Endothelial cell of umbilical vein (primary cell): ENCODE measurements around the gene POLR2F. TPM values are rescaled to one million over a fixed set of nuclear protein-coding genes. Genes with fewer than 3 reads are reported as not detected.

Source experiments
- BruUV-seq: library from RNA; stranded (reverse); fragments of 400-500 nt; replicated peaks from 2 replicates; lab custom pipeline; 2021; lab: Mats Ljungman, UMichigan
- CTCF ChIA-PET: fragments of 300-600, 350-600 bp; sonication (Branson Sonifier 250); formaldehyde crosslinking; loops from one replicate; lab custom pipeline; 2021; ENCODE audit warnings: antibody characterized with exemption, inconsistent platforms; lab: Charles Lee
- POLR2A ChIA-PET: fragments of 300-600, 350-600 bp; sonication (Branson Sonifier 250); formaldehyde crosslinking; loops from one replicate; lab custom pipeline; 2021; ENCODE audit warnings: antibody characterized with exemption, inconsistent platforms; lab: Charles Lee
- DNase-seq: peaks from one replicate; pipeline ENCODE4 v3.0.0-alpha.2; 2011; ENCODE audit warnings: low read depth, low spot score
- FAIRE-seq: peaks from 2 replicates; lab custom pipeline; 2011; peaks lifted over from hg19 to GRCh38; lab: Jason Lieb, UNC
- H2AFZ ChIP-seq: 2 replicates; pipeline ENCODE4 v1.6.0; 2012; ENCODE audit warnings: low read depth, low read length, control low read depth, inconsistent platforms
- H3K27ac ChIP-seq: 2 replicates; pipeline ENCODE4 v1.5.1; 2011; ENCODE audit warnings: low read depth, mild to moderate bottlenecking, control low read depth, low read length, moderate library complexity; ENCODE audit not compliant: insufficient read depth
- H3K27me3 ChIP-seq, 2 experiments: 2 replicates each; pipeline versions ENCODE4 v1.6.0 to v1.6.1; 2011; ENCODE audit warnings: low read length in 2 of 2, mixed read lengths in 1 of 2; ENCODE audit not compliant: control insufficient read depth in 2 of 2, insufficient read depth in 2 of 2
- H3K36me3 ChIP-seq, 2 experiments: 2 replicates in 1 of 2; 3 replicates in 1 of 2; pipeline ENCODE4 v1.5.1; 2011; ENCODE audit warnings: low read length in 2 of 2, mild to moderate bottlenecking in 1 of 2, moderate library complexity in 1 of 2; ENCODE audit not compliant: control insufficient read depth in 2 of 2, insufficient read depth in 2 of 2; ENCODE audit errors: extremely low read depth in 1 of 2
- H3K4me1 ChIP-seq: 3 replicates; pipeline ENCODE4 v1.5.1; 2011; ENCODE audit warnings: mild to moderate bottlenecking, low read length; ENCODE audit not compliant: control insufficient read depth, insufficient read depth; ENCODE audit errors: extremely low read depth
- H3K4me2 ChIP-seq: 2 replicates; pipeline ENCODE4 v1.6.1; 2011; ENCODE audit warnings: low read length, control low read depth, mixed read lengths; ENCODE audit not compliant: insufficient read depth
- H3K4me3 ChIP-seq, 3 experiments: fragments of 200-600 bp in 1 of 3; sonication (generic), shearing (Covaris generic) in 1 of 3; replicated peaks in 1 of 3; 2 replicates each; pipeline ENCODE4 v1.5.1; 2011 to 2016; ENCODE audit warnings: control low read depth in 3 of 3, low read length in 3 of 3, mild to moderate bottlenecking in 2 of 3, inconsistent platforms in 1 of 3, low read depth in 1 of 3, moderate library complexity in 1 of 3; ENCODE audit not compliant: insufficient read depth in 1 of 3
- H3K79me2 ChIP-seq: 2 replicates; pipeline ENCODE4 v1.6.0; 2012; ENCODE audit warnings: low read length, inconsistent platforms; ENCODE audit not compliant: control insufficient read depth, insufficient read depth
- H3K9ac ChIP-seq: replicated peaks from 2 replicates; pipeline ENCODE3; 2011; ENCODE audit warnings: low read length, control low read depth; ENCODE audit not compliant: insufficient read depth; ENCODE audit errors: extremely low read depth
- H3K9me1 ChIP-seq: replicated peaks from 3 replicates; pipeline ENCODE4 v1.6.0; 2011; ENCODE audit warnings: mild to moderate bottlenecking, low read length; ENCODE audit not compliant: control insufficient read depth, insufficient read depth; ENCODE audit errors: extremely low read depth
- H3K9me3 ChIP-seq: replicated peaks from 2 replicates; pipeline ENCODE4 v1.5.1; 2012; ENCODE audit warnings: low read length, inconsistent platforms; ENCODE audit not compliant: control insufficient read depth, insufficient read depth
- H4K20me1 ChIP-seq: replicated peaks from 2 replicates; pipeline ENCODE3; 2011; ENCODE audit warnings: mild to moderate bottlenecking, low read length; ENCODE audit not compliant: control insufficient read depth, insufficient read depth; ENCODE audit errors: extremely low read depth
- EZH2 ChIP-seq: IDR thresholded peaks from 2 replicates; pipeline ENCODE4 v1.6.1; 2012; ENCODE audit warnings: borderline replicate concordance, low read depth, mild to moderate bottlenecking, moderate library complexity, low read length, inconsistent platforms; ENCODE audit not compliant: severe bottlenecking
- FOS ChIP-seq: IDR thresholded peaks from 2 replicates; pipeline ENCODE4 v1.6.1; 2011; ENCODE audit warnings: mild to moderate bottlenecking, low read length, moderate library complexity, borderline replicate concordance; ENCODE audit not compliant: insufficient read depth
- GATA2 ChIP-seq: IDR thresholded peaks from 2 replicates; pipeline ENCODE4 v1.7.0; 2011; ENCODE audit warnings: low read depth, mild to moderate bottlenecking, moderate library complexity, mixed read lengths, low read length; ENCODE audit not compliant: insufficient read length, insufficient read depth
- JUN ChIP-seq: IDR thresholded peaks from 2 replicates; pipeline ENCODE4 v1.6.1; 2011; ENCODE audit warnings: borderline replicate concordance, low read depth; ENCODE audit not compliant: insufficient read length, insufficient read depth
- MYC ChIP-seq: IDR thresholded peaks from one replicate; pipeline ENCODE4 v1.6.1; 2011; ENCODE audit warnings: mild to moderate bottlenecking, low read depth, low read length
- POLR2A ChIP-seq: IDR thresholded peaks from 2 replicates; pipeline ENCODE4 v1.6.1; 2012; ENCODE audit warnings: low read depth, mild to moderate bottlenecking, control low read depth, low read length
- POLR2AphosphoS5 ChIP-seq: IDR thresholded peaks from 2 replicates; pipeline ENCODE4 v1.6.1; 2012; ENCODE audit warnings: low read depth, mild to moderate bottlenecking, control low read depth, low read length, moderate library complexity; ENCODE audit not compliant: insufficient read depth
- dilution Hi-C: fragments of 300-500 bp; cut with MboI; formaldehyde crosslinking; loops from one replicate; pipeline ENCODE4 v1.15.0; 2019; ENCODE audit warnings: low sequenced_read_pairs; ENCODE audit not compliant: extremely low pct_ligation_motif_present
- intact Hi-C: fragments of 100-400 bp; cut with micrococcal nuclease; formaldehyde crosslinking; loops from one replicate; pipeline ENCODE4 v1.10.0; 2022
- polyA plus RNA-seq, 4 experiments: library from polyadenylated mRNA; depleted of rRNA in 3 of 4; stranded (reverse) in 3 of 4; unstranded in 1 of 4; fragments of >200 nt; gene quantifications; 2 replicates each; pipeline versions ENCODE4 v1.2.1 to v1.2.3, GENCODE V29; 2011 to 2012; ENCODE audit warnings: missing spikeins in 1 of 4
- total RNA-seq: library from RNA; stranded (reverse); gene quantifications from 2 replicates; pipeline ENCODE4 v1.2.3, GENCODE V29; 2021
- TF ChIP-seq, protein P1 (sequence below): IDR thresholded peaks from 2 replicates; pipeline ENCODE4 v1.6.1; 2011; ENCODE audit not compliant: insufficient read depth, insufficient read length
- TF ChIP-seq, protein P2 (sequence below), 2 donors: IDR thresholded peaks; 1 replicate in 1 of 2; 2 replicates in 1 of 2; pipeline ENCODE4 v1.5.1; 2011; ENCODE audit warnings: low read length in 2 of 2, mild to moderate bottlenecking in 2 of 2, moderate library complexity in 2 of 2, control low read depth in 1 of 2, inconsistent platforms in 1 of 2, low read depth in 1 of 2; ENCODE audit not compliant: insufficient read depth in 1 of 2; ENCODE audit errors: extremely low read depth in 1 of 2

The POLR2F gene
- total and polyA plus RNA-seq, 2 donors (not counting 3 experiments of a cell fraction or from before 2014, with no cell fraction given) = 106 to 112 TPM

DNA sequence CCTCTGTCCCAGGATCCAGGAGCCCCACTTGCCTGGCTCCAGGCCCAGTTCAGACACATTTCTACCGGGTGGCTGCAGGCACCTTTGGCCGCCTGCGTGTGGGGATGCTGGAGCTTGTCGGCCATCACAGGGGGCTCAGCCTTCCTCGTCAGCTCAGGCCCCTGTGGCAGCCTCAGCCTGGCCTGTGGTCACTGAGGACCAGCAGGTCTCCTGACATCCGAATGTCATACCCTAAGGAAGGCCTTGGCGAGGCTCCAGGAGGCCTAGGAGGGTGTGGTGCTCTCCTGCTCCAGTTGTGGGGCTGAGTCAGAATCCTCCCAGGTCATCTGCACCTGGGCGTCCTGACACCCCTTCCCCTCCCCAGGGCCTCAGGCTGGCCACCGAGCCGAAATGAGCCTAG is 45.7 kb downstream of the POLR2F start:
- Histone ChIP-seq H2AFZ (no peak overlapping the region), H3K27me3 (no peaks in the 10 kb centered on the region)
- CTCF ChIA-PET = interaction anchor here (0.6 to 1.0 kb wide), 2 partner anchors 14 to 53 kb away, joined by 3 read pairs; no protein-coding TSS in a partner anchor

More for the DNA sequence above, 45.7 kb downstream of the POLR2F start:
- Histone ChIP-seq H3K4me3 (no peak overlapping the region), H3K4me1 (peaks cover 3% of the 10 kb centered on the region), H3K4me2 (no peak overlapping the region), H3K9me3 (no peaks in the 10 kb centered on the region), H3K9ac (no peak overlapping the region), H3K79me2 (no peaks in the 10 kb centered on the region), H4K20me1 (no peaks in the 10 kb centered on the region), H3K27ac (no peak overlapping the region), H3K9me1 (no peaks in the 10 kb centered on the region), H3K36me3 (no peaks in the 10 kb centered on the region)
- DNase-seq (no peak), FAIRE-seq (no peak)
- TF ChIP-seq POLR2AphosphoS5 = no peak
- TF ChIP-seq MYC = no peak
- TF ChIP-seq, protein P1, sequence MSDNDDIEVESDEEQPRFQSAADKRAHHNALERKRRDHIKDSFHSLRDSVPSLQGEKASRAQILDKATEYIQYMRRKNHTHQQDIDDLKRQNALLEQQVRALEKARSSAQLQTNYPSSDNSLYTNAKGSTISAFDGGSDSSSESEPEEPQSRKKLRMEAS = no peak
- TF ChIP-seq, protein P2, sequence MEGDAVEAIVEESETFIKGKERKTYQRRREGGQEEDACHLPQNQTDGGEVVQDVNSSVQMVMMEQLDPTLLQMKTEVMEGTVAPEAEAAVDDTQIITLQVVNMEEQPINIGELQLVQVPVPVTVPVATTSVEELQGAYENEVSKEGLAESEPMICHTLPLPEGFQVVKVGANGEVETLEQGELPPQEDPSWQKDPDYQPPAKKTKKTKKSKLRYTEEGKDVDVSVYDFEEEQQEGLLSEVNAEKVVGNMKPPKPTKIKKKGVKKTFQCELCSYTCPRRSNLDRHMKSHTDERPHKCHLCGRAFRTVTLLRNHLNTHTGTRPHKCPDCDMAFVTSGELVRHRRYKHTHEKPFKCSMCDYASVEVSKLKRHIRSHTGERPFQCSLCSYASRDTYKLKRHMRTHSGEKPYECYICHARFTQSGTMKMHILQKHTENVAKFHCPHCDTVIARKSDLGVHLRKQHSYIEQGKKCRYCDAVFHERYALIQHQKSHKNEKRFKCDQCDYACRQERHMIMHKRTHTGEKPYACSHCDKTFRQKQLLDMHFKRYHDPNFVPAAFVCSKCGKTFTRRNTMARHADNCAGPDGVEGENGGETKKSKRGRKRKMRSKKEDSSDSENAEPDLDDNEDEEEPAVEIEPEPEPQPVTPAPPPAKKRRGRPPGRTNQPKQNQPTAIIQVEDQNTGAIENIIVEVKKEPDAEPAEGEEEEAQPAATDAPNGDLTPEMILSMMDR (IDR thresholded peaks at IDR 0.05; ENCODE audit: extremely low read depth in 1 of 2, insufficient read depth in 1 of 2, low read depth in 1 of 2, low read length in 2 of 2) = no peak
- no peak for TF ChIP-seq JUN
- no peak for TF ChIP-seq GATA2
- no peak for TF ChIP-seq FOS
- TF ChIP-seq POLR2A = no peak
- no peak for TF ChIP-seq EZH2
- intact Hi-C loops (no loop called here), dilution Hi-C loops (no loop called here)
- no TSS peak for BruUV-seq
- POLR2A ChIA-PET = no interaction called here
